ENCODE results near the gene ECE1. TPM values are rescaled to one million over a fixed set of nuclear protein-coding genes. Genes with fewer than 3 reads are reported as not detected.

Gene ECE1
- total and polyA plus RNA-seq, 2 donors (not counting 3 experiments of a cell fraction or from before 2014, with no cell fraction given) = 437 to 562 TPM

- dilution Hi-C loops (cut with MboI; ENCODE audit: extremely low pct_ligation_motif_present, low sequenced_read_pairs) (no loop called here), intact Hi-C loops (cut with micrococcal nuclease) (loop anchor here (1.0 kb wide), 6 partner anchors 10 to 44 kb away; no protein-coding TSS in a partner anchor)
- ChIA-PET CTCF (interaction anchor here (0.6 to 9.1 kb wide), 18 partner anchors 10 to 334 kb away, joined by 3 to 73 read pairs (median 11); no protein-coding TSS in a partner anchor), POLR2A (interaction anchor here (0.7 to 2.3 kb wide), 8 partner anchors 9 to 631 kb away, joined by 3 to 11 read pairs (median 5); no protein-coding TSS in a partner anchor)
- Histone ChIP-seq H3K9ac (replicated peaks; ENCODE audit: extremely low read depth, insufficient read depth, low read length) (peak overlapping the region; percentile 71), H3K27me3 (ENCODE audit: control insufficient read depth in 2 of 2, insufficient read depth in 2 of 2, low read length in 2 of 2) (no peaks in the 10 kb centered on the region), H3K9me3 (replicated peaks; ENCODE audit: control insufficient read depth, insufficient read depth, low read length) (no peaks in the 10 kb centered on the region), H4K20me1 (replicated peaks; ENCODE audit: control insufficient read depth, extremely low read depth, insufficient read depth, low read length) (no peaks in the 10 kb centered on the region), H3K4me3 (replicated peaks in 1 of 3; ENCODE audit: insufficient read depth in 1 of 3, low read depth in 1 of 3, low read length in 3 of 3) (no peak overlapping the region), H3K36me3 (ENCODE audit: control insufficient read depth in 2 of 2, extremely low read depth in 1 of 2, insufficient read depth in 2 of 2, low read length in 2 of 2) (peaks cover 0 to 2% of the 10 kb centered on the region in 2 experiments), H3K27ac (ENCODE audit: insufficient read depth, low read depth, low read length) (peak overlapping the region; percentile 96), H3K4me2 (ENCODE audit: insufficient read depth, low read length) (peak overlapping the region; percentile 28), H3K79me2 (ENCODE audit: control insufficient read depth, insufficient read depth, low read length) (peaks cover 63% of the 10 kb centered on the region), H3K4me1 (ENCODE audit: control insufficient read depth, extremely low read depth, insufficient read depth, low read length) (peaks cover 62% of the 10 kb centered on the region), H2AFZ (ENCODE audit: low read depth, low read length) (no peak overlapping the region), H3K9me1 (replicated peaks; ENCODE audit: control insufficient read depth, extremely low read depth, insufficient read depth, low read length) (no peaks in the 10 kb centered on the region)
- TSS peak; percentile 21 for BruUV-seq (replicated peaks)
- FAIRE-seq (peak; percentile 98), DNase-seq (ENCODE audit: low read depth, low spot score) (peak; percentile 93)
- TF ChIP-seq JUN (IDR thresholded peaks at IDR 0.05; ENCODE audit: borderline replicate concordance, insufficient read depth, insufficient read length, low read depth) = peak; percentile 62
- peak; percentile 96 for TF ChIP-seq GATA2 (IDR thresholded peaks at IDR 0.05; ENCODE audit: insufficient read depth, insufficient read length, low read depth, low read length)
- no peak for TF ChIP-seq EZH2 (IDR thresholded peaks at IDR 0.05; ENCODE audit: borderline replicate concordance, low read depth, low read length, severe bottlenecking)
- TF ChIP-seq FOS (IDR thresholded peaks at IDR 0.05; ENCODE audit: borderline replicate concordance, insufficient read depth, low read length) = peak; percentile 95
- no peak for TF ChIP-seq MAX (IDR thresholded peaks at IDR 0.05; ENCODE audit: insufficient read depth, insufficient read length)
- peak; percentile 39 for TF ChIP-seq POLR2A (IDR thresholded peaks at IDR 0.05; ENCODE audit: low read depth, low read length)
- TF ChIP-seq POLR2AphosphoS5 (IDR thresholded peaks at IDR 0.05; ENCODE audit: insufficient read depth, low read depth, low read length) = peak; percentile 87
- TF ChIP-seq MYC (IDR thresholded peaks at IDR 0.05; ENCODE audit: low read depth, low read length) = no peak
These were observed 34.3 kb upstream of the ECE1 start for GRCh38 chr1:21324368-21325141.
